Activated CD4-positive, CD25-positive, alpha-beta regulatory T cell treated with anti-CD3 and anti-CD28 coated beads, Interleukin-2, amount 50 U/mL, for 24 hours (primary cell): ENCODE results near the gene WDPCP.
"Not testable (repeated sequence)": the region's sequence is repeated elsewhere in the genome, so short reads cannot be mapped to it uniquely, and the experiment has no call there.

Experiments
- ATAC-seq, 2 donors: fragments of 150-1000 bp; cut with Tn5 transposase; one replicate each; pipeline ENCODE4 v1.10.0; 2021; ENCODE audit warnings: mild to moderate bottlenecking in 1 of 2, moderate library complexity in 1 of 2

WDPCP gene

GRCh38 chr2:63589148-63589958, 1.1 kb upstream of the WDPCP start:
- ATAC-seq, result no peak

GRCh38 chr2:63587814-63588384, 378 bp downstream of the WDPCP start:
- no peak for ATAC-seq

- no peak for ATAC-seq
Measured at GRCh38 chr2:63582873-63583272, 5.4 kb downstream of the WDPCP start.

- no peak for ATAC-seq
Measured at GRCh38 chr2:63581298-63581961, 6.8 kb downstream of the WDPCP start.

- no peak for ATAC-seq
Measured at GRCh38 chr2:63580651-63581297, 7.5 kb downstream of the WDPCP start.

DNA sequence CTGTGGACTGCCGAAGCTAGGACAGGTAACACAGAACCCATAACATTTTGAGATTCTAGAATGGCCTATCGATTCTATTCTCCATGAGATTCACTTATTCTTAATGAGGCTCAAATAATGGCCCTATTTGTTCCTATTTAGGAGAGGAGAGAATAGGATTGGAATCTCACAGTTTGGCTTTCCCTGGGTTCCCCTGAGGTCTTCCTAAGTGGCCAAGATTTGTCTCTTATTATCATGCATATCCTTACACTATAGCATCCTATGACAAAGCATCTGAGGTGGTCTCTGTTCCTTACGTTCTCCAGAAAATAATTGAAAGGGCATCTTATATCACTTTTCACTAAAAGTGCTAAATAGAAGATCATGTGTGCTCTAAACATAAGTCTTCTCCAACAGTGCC, 9.5 kb downstream of the WDPCP start:
- ATAC-seq, result no peak

DNA sequence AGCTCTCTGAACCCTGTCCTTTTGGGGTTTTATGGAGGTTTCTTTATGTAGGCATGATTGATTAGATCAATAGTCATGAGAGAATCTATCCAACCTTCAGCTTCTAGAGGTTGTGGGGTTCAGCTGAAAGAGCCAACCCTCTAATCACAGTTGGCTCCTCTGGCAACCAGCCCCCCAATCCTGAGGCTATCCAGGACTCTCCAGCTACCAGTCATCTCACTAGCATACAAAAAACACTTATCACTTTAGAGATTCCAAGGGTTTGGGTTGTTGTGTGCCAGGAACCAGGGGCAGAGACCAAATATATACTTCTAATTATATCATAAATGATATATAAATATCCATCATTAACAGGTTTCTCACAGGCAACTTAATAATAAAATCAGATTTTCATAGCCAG, 11.7 kb downstream of the WDPCP start:
- no peak for ATAC-seq

- not testable (repeated sequence) for ATAC-seq
Measured at GRCh38 chr2:63573726-63574345, 14.4 kb downstream of the WDPCP start.

DNA sequence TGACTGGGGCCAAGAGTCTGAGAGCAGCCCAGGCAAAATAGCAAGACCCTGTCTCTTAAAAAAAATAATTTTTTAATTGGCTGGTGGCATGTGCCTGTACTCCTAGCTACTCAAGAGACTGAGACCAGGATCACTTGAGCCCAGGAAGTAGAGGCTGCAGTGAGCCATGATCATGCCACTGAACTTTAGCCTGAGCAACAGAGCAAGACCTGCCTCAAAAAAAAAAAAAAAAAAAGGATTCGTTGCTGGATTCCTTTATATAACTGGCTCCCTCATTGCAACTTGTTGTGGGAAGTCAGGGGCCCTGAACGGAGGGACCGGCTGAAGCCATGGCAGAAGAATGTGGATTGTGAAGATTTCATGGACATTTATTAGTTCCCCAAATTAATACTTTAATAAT, 15.3 kb downstream of the WDPCP start:
- not testable (repeated sequence) for ATAC-seq

GRCh38 chr2:63572001-63572400, 16.3 kb downstream of the WDPCP start:
- ATAC-seq, result no peak

DNA sequence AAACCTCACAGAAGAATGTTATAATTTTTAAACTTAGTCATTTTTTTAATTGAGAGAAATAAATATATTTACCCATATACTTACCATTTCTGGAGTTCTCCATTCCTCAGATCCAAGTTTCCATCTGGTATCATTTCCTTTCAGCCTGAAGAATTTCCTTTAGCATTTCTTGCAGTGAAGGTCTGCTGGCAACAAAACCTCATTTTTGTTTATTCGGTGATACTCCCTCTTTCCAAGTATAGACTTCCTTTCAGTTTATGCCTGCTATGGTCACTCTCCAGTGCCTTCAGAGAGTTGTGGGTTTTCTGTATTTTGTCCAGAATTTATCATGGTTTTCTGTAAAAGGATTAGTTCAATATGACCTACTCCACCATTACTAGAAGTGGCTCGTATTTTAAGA, 17.0 kb downstream of the WDPCP start:
- no peak for ATAC-seq

GRCh38 chr2:63569740-63570139, 18.5 kb downstream of the WDPCP start:
- ATAC-seq, result no peak

DNA sequence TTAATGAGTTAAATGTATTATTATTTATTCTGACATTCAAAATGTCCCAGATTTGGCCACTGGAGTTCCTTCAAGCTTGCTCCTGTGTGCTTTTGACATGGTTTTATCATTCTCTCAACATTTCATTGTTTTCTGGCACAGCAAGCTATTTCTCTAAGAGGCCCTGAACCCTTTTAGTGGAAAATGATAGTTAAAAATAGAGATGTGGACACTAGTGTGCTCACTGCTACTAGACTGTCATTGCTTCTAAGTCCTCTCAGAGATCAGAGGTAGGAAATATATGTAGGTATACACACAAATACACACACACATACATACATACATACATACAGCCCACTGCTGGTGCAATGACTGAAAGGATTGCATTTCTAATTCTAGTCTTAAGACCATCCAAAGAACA, 25.5 kb downstream of the WDPCP start:
- ATAC-seq, result no peak

DNA sequence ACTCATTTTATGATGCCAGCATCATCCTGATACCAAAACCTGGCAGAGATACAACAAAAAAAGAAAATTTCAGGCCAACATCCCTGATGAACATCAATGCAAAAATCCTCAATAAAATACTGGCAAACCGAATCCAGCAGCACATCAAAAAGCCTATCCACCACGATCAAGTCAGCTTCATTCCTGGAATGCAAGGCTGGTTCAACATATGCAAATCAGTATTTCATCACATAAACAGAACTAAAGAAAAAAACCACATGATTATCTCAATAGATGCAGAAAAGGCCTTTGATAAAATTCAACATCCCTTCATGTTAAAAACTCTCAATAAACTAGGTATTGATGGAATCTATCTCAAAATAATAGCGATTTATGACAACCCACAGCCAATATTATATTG, 29.4 kb downstream of the WDPCP start:
- ATAC-seq, result not testable (repeated sequence)

- not testable (repeated sequence) for ATAC-seq
Measured at GRCh38 chr2:63557819-63558218, 30.5 kb downstream of the WDPCP start.

- no peak for ATAC-seq
Measured at GRCh38 chr2:63555931-63556330, 32.3 kb downstream of the WDPCP start.

DNA sequence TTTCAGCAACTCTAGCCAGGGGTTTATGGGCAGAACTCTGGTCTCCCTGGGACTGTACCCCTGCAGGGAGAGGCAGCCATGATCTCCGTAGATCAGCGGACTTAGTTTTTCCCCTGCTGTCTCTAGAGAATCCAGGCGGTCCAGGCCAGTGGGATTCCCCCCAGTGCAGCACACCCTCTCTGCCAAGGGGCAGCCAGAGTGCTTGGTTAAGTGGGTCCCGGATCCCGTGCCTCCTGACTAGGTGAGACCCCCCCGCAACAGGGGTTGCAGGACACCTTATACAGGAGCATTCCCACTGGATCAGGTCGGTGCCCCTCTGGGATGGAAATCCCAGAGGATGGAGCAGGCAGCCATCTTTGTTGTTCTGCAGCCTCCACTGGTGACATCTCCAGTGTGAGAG, 33.0 kb downstream of the WDPCP start:
- no peak for ATAC-seq

DNA sequence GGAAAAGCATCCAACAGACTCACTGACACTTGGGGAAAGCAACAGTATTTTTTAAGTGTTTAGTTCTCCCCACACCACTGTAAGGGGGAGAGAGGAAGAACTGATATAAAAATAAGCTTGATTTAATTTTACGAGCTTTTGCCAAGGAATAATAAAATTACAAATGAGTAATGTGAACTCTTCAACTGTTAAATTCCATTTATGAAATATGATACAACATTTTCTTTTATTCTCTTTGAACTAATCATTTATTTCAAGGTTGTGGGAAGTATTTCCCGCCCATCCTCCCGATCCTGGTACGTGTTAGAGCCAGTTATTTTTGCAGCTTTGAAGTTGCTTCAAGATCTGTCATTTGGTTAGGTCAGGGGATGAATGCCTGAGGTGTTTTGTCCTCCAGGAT, 35.2 kb downstream of the WDPCP start:
- no peak for ATAC-seq

DNA sequence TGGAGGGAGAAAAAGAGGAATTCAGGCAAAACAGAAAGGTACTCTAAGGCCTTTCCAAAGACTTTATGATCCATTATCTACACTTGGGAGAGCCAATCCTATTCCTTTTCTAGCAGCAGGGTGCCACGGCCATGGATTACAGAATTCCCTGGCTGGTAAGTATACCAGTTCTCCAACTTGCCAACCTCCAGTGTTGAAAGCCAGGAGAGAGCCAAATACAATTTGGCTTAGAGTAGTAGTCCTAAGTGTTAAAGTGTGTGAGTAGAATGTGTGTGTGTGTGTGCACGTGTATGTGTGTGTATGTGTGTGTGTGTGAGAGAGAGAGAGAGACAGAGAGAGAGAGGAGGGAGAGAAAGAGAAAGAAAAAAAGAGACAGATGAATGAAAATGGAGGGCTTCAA, 43.3 kb downstream of the WDPCP start:
- no peak for ATAC-seq

DNA sequence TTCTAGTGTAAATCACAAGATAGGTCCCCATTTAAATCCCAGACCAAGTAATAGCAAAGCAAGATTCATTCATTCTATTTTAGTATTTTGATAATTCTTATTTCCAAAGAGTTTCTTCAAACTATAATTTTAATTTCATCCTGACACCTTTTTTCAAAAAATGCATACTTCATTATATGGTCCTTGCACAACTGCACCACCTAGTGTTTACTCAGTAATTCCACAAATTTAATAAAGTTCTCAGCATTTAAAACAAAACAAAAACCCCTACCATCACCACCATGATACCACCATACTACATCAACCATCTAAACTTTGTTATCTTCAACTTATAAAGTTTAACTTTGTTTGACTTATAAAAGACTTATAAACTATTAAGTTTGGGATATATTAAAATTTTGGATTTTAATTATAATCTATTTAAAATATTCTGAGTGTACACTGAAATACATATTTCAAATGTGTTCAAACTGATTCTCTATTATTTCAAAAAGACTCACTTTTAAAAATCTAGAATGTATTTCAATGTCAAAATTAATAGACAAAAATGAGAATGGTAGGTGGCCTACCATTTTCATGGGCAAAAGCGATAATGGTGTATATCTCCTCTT, 44.2 kb downstream of the WDPCP start:
- ATAC-seq, result no peak

GRCh38 chr2:63539416-63540162, 48.7 kb downstream of the WDPCP start:
- ATAC-seq, result no peak

DNA sequence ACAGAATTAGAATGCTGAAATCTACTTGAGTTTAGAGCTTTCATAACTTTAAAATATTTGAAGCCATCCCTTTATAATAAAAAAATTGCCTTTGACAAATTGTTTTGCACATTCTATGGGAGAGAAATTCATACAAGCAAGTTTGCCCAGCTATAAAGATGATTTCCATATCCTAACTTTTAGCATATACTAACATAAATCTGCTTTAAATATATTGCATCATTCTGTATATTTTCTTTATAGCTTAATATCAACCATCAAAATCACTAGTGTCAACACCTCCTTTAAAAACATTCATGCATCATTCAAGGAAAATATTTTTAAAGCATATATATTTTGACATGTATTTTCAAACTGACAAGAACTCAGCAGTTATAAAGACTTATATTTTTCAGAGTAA, 49.9 kb downstream of the WDPCP start:
- ATAC-seq, result no peak
